K562 (cell line): ENCODE results near the gene PACSIN1. TPM values are rescaled to one million over a fixed set of nuclear protein-coding genes. Genes with fewer than 3 reads are reported as not detected.
A peak's percentile ranks its signal among the peaks of the same experiment; 100 is the strongest.

Experiments used
- ADNP ChIP-seq: fragments of 200-800 bp; sonication (Bioruptor generic); IDR thresholded peaks from 2 replicates; pipeline ENCODE4 v1.6.1; 2016; ENCODE audit warnings: missing genetic modification characterization, missing compliant biosample characterization
- ARNT ChIP-seq, 2 experiments: fragments of 450-650 bp; IDR thresholded peaks; 2 replicates each; pipeline ENCODE4 v1.6.1; 2016; ENCODE audit warnings: mild to moderate bottlenecking in 1 of 2
- BCOR ChIP-seq: fragments of 450-650 bp; IDR thresholded peaks from 2 replicates; pipeline ENCODE4 v1.6.1; 2016
- CBX1 ChIP-seq: sonication (generic); IDR thresholded peaks from 2 replicates; pipeline ENCODE4 v1.6.1; 2016; ENCODE audit warnings: antibody characterized with exemption, low read depth, mild to moderate bottlenecking
- CBX3 ChIP-seq, 2 experiments: IDR thresholded peaks; 1 replicate in 1 of 2; 2 replicates in 1 of 2; pipeline ENCODE4 v1.6.1; 2012; ENCODE audit warnings: inconsistent platforms in 2 of 2, low read length in 2 of 2, borderline replicate concordance in 1 of 2, control low read depth in 1 of 2
- CTBP1 ChIP-seq: fragments of 450-650 bp; IDR thresholded peaks from 2 replicates; pipeline ENCODE4 v1.6.1; 2016; ENCODE audit warnings: borderline replicate concordance
- HLTF ChIP-seq: fragments of 450-650 bp; IDR thresholded peaks from 2 replicates; pipeline ENCODE4 v1.6.1; 2016
- KHSRP ChIP-seq: fragments of 450-650 bp; IDR thresholded peaks from 2 replicates; pipeline ENCODE4 v1.6.1; 2017
- MECOM ChIP-seq: fragments of 250-450 bp; sonication (Bioruptor Pico); IDR thresholded peaks from 2 replicates; pipeline ENCODE4 v1.8.0; 2022; ENCODE audit warnings: inconsistent platforms
- NFE2 ChIP-seq: IDR thresholded peaks from 2 replicates; pipeline ENCODE4 v1.6.1; 2014; ENCODE audit warnings: antibody characterized with exemption, low read depth
- POLR2B ChIP-seq: fragments of 450-650 bp; IDR thresholded peaks from 2 replicates; pipeline ENCODE4 v1.6.1; 2018; ENCODE audit warnings: low read depth; ENCODE audit not compliant: partially characterized antibody
- RBM25 ChIP-seq: fragments of 200-400 bp; formaldehyde crosslinking; IDR thresholded peaks from 2 replicates; pipeline ENCODE4 v1.6.1; 2018; ENCODE audit warnings: low read length, low read depth, moderate library complexity; ENCODE audit not compliant: severe bottlenecking
- TAF1 ChIP-seq: IDR thresholded peaks from 2 replicates; pipeline ENCODE4 v1.6.1; 2011; ENCODE audit warnings: mild to moderate bottlenecking, low read length, moderate library complexity; ENCODE audit not compliant: insufficient read depth, control insufficient read depth, severe bottlenecking; ENCODE audit errors: extremely low read depth
- TBP ChIP-seq: optimal IDR thresholded peaks from 2 replicates; pipeline ENCODE3; 2011; ENCODE audit warnings: low read depth, low read length, improper control_type of control experiment
- TRIM24 ChIP-seq, 2 experiments: fragments of 450-650 bp; IDR thresholded peaks; 2 replicates each; pipeline ENCODE4 v1.6.1; 2016
- TRIM28 ChIP-seq: fragments of 450-650 bp; IDR thresholded peaks from 2 replicates; pipeline ENCODE4 v1.6.1; 2017
- ZNF253 ChIP-seq: fragments of 250-450 bp; sonication (Bioruptor Pico); conservative IDR thresholded peaks from 2 replicates; pipeline ENCODE4 v1.6.1; 2021; ENCODE audit warnings: mild to moderate bottlenecking
- ZNF384 ChIP-seq: IDR thresholded peaks from 2 replicates; pipeline ENCODE4 v1.6.1; 2012; ENCODE audit warnings: low read depth, low read length, improper control_type of control experiment
- ZNF79 ChIP-seq: fragments of 250-450 bp; sonication (Bioruptor Pico); IDR thresholded peaks from 2 replicates; pipeline ENCODE4 v1.4.0; 2020; ENCODE audit warnings: low read depth, mild to moderate bottlenecking, moderate library complexity
- ZSCAN32 ChIP-seq: fragments of 450-650 bp; formaldehyde crosslinking; IDR thresholded peaks from 2 replicates; pipeline ENCODE4 v1.4.0; 2020; ENCODE audit warnings: mild to moderate bottlenecking, moderate library complexity
- polyA plus RNA-seq, 8 experiments: library from polyadenylated mRNA; depleted of rRNA in 4 of 8; stranded (reverse) in 5 of 8; unstranded in 3 of 8; fragments of >200 nt; fragmentation: Nextera tagmentation in 2 of 8; fragmentation: Illumina TruSeq in 1 of 8; extraction: Ambion mirVana in 2 of 8; extraction: Trizol in 1 of 8; gene quantifications; 2 replicates each; pipeline versions ENCODE4 v1.2.1 to v1.2.3, GENCODE V29; 2011 to 2014; ENCODE audit warnings: inconsistent platforms in 1 of 8, missing spikeins in 1 of 8
- total RNA-seq, 7 experiments: library from RNA; depleted of rRNA in 6 of 7; stranded (reverse); fragments of >200 nt in 6 of 7; fragmentation: Illumina TruSeq in 2 of 7; extraction: Trizol in 2 of 7; gene quantifications; 2 replicates each; pipeline versions ENCODE4 v1.2.1 to v1.2.3, GENCODE V29; 2011 to 2021; ENCODE audit warnings: low replicate concordance in 1 of 7
- TF ChIP-seq, protein P1 (sequence below): fragments of 200-800 bp; sonication (Bioruptor generic); IDR thresholded peaks from 2 replicates; pipeline ENCODE4 v1.6.1; 2017; ENCODE audit warnings: missing genetic modification characterization, missing compliant biosample characterization
- TF ChIP-seq, protein P2 (sequence below): IDR thresholded peaks from 2 replicates; pipeline ENCODE4 v1.6.1; 2011; ENCODE audit not compliant: insufficient read length; ENCODE audit errors: extremely low read depth
- TF ChIP-seq, protein P3 (sequence below): sonication (generic); formaldehyde crosslinking; IDR thresholded peaks from 2 replicates; pipeline ENCODE4 v1.8.0; 2022; ENCODE audit warnings: mild to moderate bottlenecking, missing genetic modification reagents
- TF ChIP-seq, protein P4 (sequence below): fragments of 450-650 bp; conservative IDR thresholded peaks from 2 replicates; pipeline ENCODE4 v1.6.1; 2016; ENCODE audit warnings: missing genetic modification characterization, low read depth, mild to moderate bottlenecking, missing compliant biosample characterization, moderate library complexity

The PACSIN1 gene
- total and polyA plus RNA-seq, 9 of the 15 experiments (the other 6 are each of a cell fraction or from before 2014, with no cell fraction given): 0.01 to 1.7 (median 0.45) TPM

DNA sequence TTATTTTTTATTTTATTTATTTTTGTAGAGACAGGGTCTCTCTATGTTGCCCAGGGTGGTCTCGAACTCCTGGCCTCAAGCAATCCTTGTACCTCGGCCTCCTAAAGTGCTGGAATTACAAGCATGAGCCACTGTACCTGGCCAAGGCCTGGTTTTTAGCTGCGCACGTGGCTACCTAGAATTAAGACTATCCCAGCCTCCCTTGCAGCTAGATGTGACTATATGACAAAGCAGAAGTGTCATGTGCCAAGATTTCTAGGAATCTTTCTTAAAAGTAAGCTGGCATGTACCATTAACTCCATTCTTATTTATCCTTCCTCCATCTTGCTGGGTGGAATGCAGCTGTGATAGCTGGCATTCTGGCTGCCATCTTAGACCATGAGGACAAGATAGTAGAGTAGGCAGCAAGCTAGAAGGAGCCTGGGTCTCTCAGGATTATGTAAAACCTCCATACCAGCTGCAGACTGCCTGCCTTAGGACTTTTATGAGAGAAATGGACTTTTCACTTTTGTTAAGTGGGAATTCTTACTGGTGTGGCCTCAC is 92.4 kb downstream of the PACSIN1 start (continued):
- TF ChIP-seq TRIM24 (IDR thresholded peaks at IDR 0.05): peak; percentile 91 to 94
- peak; percentile 93 for TF ChIP-seq TRIM28
- no peak for TF ChIP-seq CTBP1
- TF ChIP-seq ADNP (tag): peak; percentile 78
- TF ChIP-seq, protein P1, sequence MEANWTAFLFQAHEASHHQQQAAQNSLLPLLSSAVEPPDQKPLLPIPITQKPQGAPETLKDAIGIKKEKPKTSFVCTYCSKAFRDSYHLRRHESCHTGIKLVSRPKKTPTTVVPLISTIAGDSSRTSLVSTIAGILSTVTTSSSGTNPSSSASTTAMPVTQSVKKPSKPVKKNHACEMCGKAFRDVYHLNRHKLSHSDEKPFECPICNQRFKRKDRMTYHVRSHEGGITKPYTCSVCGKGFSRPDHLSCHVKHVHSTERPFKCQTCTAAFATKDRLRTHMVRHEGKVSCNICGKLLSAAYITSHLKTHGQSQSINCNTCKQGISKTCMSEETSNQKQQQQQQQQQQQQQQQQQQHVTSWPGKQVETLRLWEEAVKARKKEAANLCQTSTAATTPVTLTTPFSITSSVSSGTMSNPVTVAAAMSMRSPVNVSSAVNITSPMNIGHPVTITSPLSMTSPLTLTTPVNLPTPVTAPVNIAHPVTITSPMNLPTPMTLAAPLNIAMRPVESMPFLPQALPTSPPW (CRISPR knock-in tag): no peak
- 0 out of 2 replicates have a peak, but pooled peaks have one; percentile 28 for TF ChIP-seq CBX1
- no peak for TF ChIP-seq TBP
- peak; percentile 85 for TF ChIP-seq RBM25
- peak; percentile 55 for TF ChIP-seq BCOR
- TF ChIP-seq ARNT (IDR thresholded peaks at IDR 0.05): peak in 1 of 2 experiments; percentile 13; a peak in 1 of 4 replicates
- 0 out of 2 replicates have a peak, but pooled peaks have one; percentile 22 for TF ChIP-seq MECOM
- TF ChIP-seq KHSRP: no peak
- peak in 1 of 2 experiments; percentile 99; a peak in 2 of 3 replicates for TF ChIP-seq CBX3 (IDR thresholded peaks at IDR 0.05; ENCODE audit: borderline replicate concordance in 1 of 2, low read length in 2 of 2)
- TF ChIP-seq TAF1: no peak
- TF ChIP-seq ZNF253 (CRISPR knock-in tag): no peak
- TF ChIP-seq ZSCAN32 (CRISPR knock-in tag): no peak
- TF ChIP-seq, protein P2, sequence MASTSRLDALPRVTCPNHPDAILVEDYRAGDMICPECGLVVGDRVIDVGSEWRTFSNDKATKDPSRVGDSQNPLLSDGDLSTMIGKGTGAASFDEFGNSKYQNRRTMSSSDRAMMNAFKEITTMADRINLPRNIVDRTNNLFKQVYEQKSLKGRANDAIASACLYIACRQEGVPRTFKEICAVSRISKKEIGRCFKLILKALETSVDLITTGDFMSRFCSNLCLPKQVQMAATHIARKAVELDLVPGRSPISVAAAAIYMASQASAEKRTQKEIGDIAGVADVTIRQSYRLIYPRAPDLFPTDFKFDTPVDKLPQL: no peak
- no peak for TF ChIP-seq POLR2B
- peak; percentile 47 for TF ChIP-seq NFE2
- TF ChIP-seq, protein P3, sequence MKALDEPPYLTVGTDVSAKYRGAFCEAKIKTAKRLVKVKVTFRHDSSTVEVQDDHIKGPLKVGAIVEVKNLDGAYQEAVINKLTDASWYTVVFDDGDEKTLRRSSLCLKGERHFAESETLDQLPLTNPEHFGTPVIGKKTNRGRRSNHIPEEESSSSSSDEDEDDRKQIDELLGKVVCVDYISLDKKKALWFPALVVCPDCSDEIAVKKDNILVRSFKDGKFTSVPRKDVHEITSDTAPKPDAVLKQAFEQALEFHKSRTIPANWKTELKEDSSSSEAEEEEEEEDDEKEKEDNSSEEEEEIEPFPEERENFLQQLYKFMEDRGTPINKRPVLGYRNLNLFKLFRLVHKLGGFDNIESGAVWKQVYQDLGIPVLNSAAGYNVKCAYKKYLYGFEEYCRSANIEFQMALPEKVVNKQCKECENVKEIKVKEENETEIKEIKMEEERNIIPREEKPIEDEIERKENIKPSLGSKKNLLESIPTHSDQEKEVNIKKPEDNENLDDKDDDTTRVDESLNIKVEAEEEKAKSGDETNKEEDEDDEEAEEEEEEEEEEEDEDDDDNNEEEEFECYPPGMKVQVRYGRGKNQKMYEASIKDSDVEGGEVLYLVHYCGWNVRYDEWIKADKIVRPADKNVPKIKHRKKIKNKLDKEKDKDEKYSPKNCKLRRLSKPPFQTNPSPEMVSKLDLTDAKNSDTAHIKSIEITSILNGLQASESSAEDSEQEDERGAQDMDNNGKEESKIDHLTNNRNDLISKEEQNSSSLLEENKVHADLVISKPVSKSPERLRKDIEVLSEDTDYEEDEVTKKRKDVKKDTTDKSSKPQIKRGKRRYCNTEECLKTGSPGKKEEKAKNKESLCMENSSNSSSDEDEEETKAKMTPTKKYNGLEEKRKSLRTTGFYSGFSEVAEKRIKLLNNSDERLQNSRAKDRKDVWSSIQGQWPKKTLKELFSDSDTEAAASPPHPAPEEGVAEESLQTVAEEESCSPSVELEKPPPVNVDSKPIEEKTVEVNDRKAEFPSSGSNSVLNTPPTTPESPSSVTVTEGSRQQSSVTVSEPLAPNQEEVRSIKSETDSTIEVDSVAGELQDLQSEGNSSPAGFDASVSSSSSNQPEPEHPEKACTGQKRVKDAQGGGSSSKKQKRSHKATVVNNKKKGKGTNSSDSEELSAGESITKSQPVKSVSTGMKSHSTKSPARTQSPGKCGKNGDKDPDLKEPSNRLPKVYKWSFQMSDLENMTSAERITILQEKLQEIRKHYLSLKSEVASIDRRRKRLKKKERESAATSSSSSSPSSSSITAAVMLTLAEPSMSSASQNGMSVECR (CRISPR knock-in tag): no peak
- TF ChIP-seq, protein P4, sequence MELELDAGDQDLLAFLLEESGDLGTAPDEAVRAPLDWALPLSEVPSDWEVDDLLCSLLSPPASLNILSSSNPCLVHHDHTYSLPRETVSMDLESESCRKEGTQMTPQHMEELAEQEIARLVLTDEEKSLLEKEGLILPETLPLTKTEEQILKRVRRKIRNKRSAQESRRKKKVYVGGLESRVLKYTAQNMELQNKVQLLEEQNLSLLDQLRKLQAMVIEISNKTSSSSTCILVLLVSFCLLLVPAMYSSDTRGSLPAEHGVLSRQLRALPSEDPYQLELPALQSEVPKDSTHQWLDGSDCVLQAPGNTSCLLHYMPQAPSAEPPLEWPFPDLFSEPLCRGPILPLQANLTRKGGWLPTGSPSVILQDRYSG (tag): no peak
- peak; percentile 78; the same call in 1 of the 2 replicates for TF ChIP-seq HLTF
- TF ChIP-seq ZNF384: no peak
- TF ChIP-seq ZNF79: no peak
